Lower leg skin (tissue), 3 donors: ENCODE results near the gene CASP4.

ENCODE experiments used
- POLR2A ChIP-seq, 2 donors: fragments of 450-650 bp; IDR thresholded peaks; one replicate each; pipeline ENCODE4 v1.6.1; 2016 to 2017; ENCODE audit warnings: antibody characterized with exemption in 2 of 2, mild to moderate bottlenecking in 1 of 2, moderate library complexity in 1 of 2
- TF ChIP-seq, protein P1 (sequence below), 3 donors: fragments of 450-650 bp; IDR thresholded peaks; one replicate each; pipeline ENCODE4 v1.5.1; 2016; ENCODE audit warnings: antibody characterized with exemption in 3 of 3, mild to moderate bottlenecking in 3 of 3, moderate library complexity in 2 of 3

DNA sequence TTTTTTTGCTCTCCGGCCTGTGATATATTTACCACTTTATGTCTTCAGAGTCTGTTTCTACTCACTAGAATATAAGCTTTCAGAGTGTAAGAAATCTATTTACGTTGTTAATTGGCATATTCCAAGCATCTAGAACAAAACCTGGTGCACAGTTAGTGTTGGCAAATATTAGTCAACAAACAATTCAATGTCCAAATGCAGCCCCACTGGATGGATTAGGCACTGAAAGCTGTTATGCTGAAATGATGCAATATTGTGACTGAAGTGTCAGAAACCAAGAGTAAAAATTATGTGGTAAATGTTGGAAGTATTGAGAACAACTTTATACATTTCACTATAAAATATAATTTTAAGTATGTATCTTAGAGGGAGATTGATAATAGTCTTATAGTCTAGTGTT lies 24.8 kb downstream of the CASP4 start:
- TF ChIP-seq, protein P1, sequence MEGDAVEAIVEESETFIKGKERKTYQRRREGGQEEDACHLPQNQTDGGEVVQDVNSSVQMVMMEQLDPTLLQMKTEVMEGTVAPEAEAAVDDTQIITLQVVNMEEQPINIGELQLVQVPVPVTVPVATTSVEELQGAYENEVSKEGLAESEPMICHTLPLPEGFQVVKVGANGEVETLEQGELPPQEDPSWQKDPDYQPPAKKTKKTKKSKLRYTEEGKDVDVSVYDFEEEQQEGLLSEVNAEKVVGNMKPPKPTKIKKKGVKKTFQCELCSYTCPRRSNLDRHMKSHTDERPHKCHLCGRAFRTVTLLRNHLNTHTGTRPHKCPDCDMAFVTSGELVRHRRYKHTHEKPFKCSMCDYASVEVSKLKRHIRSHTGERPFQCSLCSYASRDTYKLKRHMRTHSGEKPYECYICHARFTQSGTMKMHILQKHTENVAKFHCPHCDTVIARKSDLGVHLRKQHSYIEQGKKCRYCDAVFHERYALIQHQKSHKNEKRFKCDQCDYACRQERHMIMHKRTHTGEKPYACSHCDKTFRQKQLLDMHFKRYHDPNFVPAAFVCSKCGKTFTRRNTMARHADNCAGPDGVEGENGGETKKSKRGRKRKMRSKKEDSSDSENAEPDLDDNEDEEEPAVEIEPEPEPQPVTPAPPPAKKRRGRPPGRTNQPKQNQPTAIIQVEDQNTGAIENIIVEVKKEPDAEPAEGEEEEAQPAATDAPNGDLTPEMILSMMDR (IDR thresholded peaks at IDR 0.05) = no peak
- no peak for TF ChIP-seq POLR2A (IDR thresholded peaks at IDR 0.05)
